GM18868 (cell line): Measurements from ENCODE around the gene MGAM2.

Experiments used
- ATAC-seq: cut with Tn5 transposase; IDR thresholded peaks from one replicate; pipeline ENCODE4 v1.9.1; 2021; ENCODE audit warnings: mild to moderate bottlenecking, moderate library complexity; ENCODE audit not compliant: unreplicated experiment

MGAM2 gene

GRCh38 chr7:142263598-142264380, 152.3 kb downstream of the MGAM2 start:
- ATAC-seq: no peak
